ENCODE results near the gene TSPAN2. TPM values are rescaled to one million over a fixed set of nuclear protein-coding genes. Genes with fewer than 3 reads are reported as not detected.

Gene TSPAN2
- total RNA-seq, 4 donors from 2014 or later = 1.0 to 5.1 (median 2.2) TPM

GRCh38 chr1:115115521-115116161 lies 26.3 kb upstream of the TSPAN2 start:
- TF ChIP-seq, protein P1, sequence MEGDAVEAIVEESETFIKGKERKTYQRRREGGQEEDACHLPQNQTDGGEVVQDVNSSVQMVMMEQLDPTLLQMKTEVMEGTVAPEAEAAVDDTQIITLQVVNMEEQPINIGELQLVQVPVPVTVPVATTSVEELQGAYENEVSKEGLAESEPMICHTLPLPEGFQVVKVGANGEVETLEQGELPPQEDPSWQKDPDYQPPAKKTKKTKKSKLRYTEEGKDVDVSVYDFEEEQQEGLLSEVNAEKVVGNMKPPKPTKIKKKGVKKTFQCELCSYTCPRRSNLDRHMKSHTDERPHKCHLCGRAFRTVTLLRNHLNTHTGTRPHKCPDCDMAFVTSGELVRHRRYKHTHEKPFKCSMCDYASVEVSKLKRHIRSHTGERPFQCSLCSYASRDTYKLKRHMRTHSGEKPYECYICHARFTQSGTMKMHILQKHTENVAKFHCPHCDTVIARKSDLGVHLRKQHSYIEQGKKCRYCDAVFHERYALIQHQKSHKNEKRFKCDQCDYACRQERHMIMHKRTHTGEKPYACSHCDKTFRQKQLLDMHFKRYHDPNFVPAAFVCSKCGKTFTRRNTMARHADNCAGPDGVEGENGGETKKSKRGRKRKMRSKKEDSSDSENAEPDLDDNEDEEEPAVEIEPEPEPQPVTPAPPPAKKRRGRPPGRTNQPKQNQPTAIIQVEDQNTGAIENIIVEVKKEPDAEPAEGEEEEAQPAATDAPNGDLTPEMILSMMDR (IDR thresholded peaks at IDR 0.05; ENCODE audit: low read depth) = no peak

GRCh38 chr1:115114308-115114707 lies 25.0 kb upstream of the TSPAN2 start:
- TF ChIP-seq, protein P1 (IDR thresholded peaks at IDR 0.05; ENCODE audit: low read depth) = no peak

GRCh38 chr1:115113766-115114165 lies 24.5 kb upstream of the TSPAN2 start:
- TF ChIP-seq, protein P1 (IDR thresholded peaks at IDR 0.05; ENCODE audit: low read depth) = no peak

DNA sequence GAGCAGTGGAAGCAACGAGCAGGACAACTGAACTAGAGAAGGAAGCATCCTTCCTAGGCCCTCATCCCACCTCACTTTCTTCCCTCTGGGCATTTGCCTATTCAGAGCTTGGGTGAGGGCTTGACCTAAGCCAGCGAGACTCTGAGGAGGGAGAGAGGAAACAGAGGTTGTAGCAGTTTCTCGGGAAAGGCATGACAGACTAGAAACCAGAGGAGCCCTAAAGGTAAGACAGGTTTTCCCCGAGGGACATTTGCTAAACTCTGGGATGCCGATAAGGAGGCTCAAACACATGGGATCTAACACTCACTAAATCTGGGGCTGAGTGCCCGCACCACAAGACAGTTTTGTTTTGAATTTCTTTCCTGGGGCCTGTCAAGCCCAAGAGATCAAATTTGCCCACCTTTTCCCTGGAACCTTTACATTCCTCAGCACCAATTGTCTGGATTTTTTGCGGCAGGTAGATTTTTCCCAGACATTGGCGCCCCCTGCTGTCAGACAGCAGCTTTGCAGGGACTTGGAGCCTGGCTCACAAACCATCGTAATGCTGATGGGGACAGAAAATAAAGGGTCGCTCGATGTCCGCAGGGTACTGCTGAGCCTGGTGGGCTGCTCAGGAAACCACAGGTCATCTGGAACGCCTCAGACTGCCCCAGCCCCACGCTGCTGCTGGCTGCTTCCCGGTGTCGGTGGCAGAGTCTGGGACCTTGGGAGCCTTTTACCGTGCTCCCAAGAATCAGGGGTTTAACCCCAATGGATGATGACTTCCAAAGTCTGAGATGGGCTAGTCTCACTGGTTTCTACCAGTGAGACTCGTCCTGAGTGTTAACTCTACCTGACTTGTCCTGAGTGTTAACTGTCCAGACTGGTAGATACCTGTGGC lies 23.4 kb upstream of the TSPAN2 start:
- TF ChIP-seq, protein P1 (IDR thresholded peaks at IDR 0.05; ENCODE audit: low read depth) = no peak

DNA sequence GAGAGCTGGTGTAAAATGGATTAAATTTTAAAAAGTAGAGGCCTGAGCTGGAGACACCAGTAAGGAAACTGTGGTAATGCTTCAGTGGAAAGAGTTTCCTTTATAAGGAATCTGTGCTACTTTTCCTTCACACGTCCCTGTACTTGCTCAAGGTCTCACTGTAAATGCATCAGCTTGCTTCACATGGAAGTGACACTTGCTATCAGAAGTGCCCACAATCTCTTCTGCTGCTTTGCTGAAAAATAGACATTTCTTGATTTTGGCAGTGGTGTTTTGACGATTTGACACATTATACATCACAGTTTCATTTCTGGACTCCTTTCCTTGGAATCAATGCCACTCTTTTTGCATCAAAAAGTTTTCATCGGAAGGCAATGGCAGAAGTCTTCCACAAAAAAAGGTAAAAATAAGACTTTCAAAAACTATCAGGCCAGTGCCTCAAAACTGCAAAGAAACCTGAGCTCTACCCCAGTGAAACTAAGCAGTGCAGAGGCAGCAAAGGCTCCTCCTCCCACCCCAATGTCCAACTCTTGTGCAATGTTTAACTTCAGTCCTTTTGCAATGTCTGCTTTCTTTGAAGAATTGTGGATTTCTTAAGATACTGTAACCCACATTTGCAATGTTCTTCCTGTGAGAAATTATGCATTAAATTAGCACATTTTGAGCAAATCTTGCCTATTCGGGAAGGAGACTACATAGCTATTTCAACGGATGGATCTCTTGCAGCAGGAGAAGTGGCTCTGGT lies 18.4 kb upstream of the TSPAN2 start:
- TF ChIP-seq, protein P1 (IDR thresholded peaks at IDR 0.05; ENCODE audit: low read depth) = no peak

DNA sequence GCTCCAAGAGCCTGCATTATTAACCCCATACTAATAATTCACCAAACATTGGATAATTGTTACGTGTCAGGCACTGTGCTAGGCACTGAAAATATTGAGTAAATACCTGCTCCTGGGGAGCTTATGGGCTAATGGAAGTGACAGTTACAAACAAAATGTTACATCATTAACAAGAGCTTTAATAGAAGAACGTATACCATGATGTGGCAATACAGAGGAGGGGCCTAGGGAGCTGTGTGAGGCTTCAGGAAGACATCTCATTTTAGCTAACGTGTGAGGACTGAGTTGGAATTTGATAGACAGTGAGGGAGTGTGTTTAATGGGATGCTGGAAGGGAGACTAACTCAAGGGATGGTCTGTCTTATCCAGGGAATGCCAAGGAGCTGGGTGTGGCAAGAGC lies 16.5 kb upstream of the TSPAN2 start:
- TF ChIP-seq, protein P1 (IDR thresholded peaks at IDR 0.05; ENCODE audit: low read depth) = no peak

GRCh38 chr1:115099693-115100050 lies 10.4 kb upstream of the TSPAN2 start:
- TF ChIP-seq, protein P1 (IDR thresholded peaks at IDR 0.05; ENCODE audit: low read depth) = no peak
